Urinary bladder (tissue), 4 donors: ENCODE data around the gene PDE4C. TPM values are rescaled to one million over a fixed set of nuclear protein-coding genes. Genes with fewer than 3 reads are reported as not detected.

Experiments used
- DNase-seq: peaks from one replicate; pipeline ENCODE4 v3.0.0-alpha.2; 2015; ENCODE audit errors: extremely low spot score
- H3K27ac ChIP-seq: one replicate; pipeline ENCODE4 v1.5.1; 2013; ENCODE audit warnings: low read depth, mild to moderate bottlenecking, moderate library complexity
- H3K36me3 ChIP-seq: one replicate; pipeline ENCODE4 v1.6.1; 2013; ENCODE audit warnings: mild to moderate bottlenecking, moderate library complexity; ENCODE audit not compliant: insufficient read depth
- H3K4me1 ChIP-seq: one replicate; pipeline ENCODE4 v1.6.1; 2013; ENCODE audit warnings: mild to moderate bottlenecking, moderate library complexity; ENCODE audit not compliant: insufficient read depth
- H3K4me3 ChIP-seq: one replicate; pipeline ENCODE4 v1.5.1; 2013; ENCODE audit warnings: low read depth, low read length
- WGBS: extraction: QIAGEN DNeasy Blood & Tissue Kit; methylation state at CpG from one replicate; pipeline ENCODE4 v1.1.7; 2013; 5-methylcytosine and 5-hydroxymethylcytosine counted together
- polyA plus RNA-seq: library from polyadenylated mRNA; stranded (reverse); fragments of 200-250 nt; gene quantifications from one replicate; pipeline ENCODE4 v1.2.3, GENCODE V29; 2013
- total RNA-seq: library from RNA; depleted of rRNA; stranded (reverse); fragments of >200 nt; gene quantifications from one replicate; pipeline ENCODE4 v1.2.3, GENCODE V29; 2014
- donor health status: healthy with polysubstance abuse.
- donor health status: healthy.

PDE4C gene
- total RNA-seq, result 1.7 TPM
- 1.1 TPM for polyA plus RNA-seq

- H3K4me3 ChIP-seq, result no peak within 1 kb of the TSS
- no peak for DNase-seq
- WGBS, result 8% methylated on average over 51 of the region's 51 CpGs
Measured at GRCh38 chr19:18225702-18226468, at the start of gene PDE4C. PDE4C (minus strand) TSS chr19:18226438; CDS start chr19:18226415, 23 bp downstream.

GRCh38 chr19:18274781-18275356 lies 48.6 kb upstream of the PDE4C start:
- peaks cover 3% of the 10 kb centered on the region for H3K4me1 ChIP-seq
- H3K4me3 ChIP-seq, result no peak overlapping the region
- DNase-seq, result no peak
- H3K36me3 ChIP-seq, result no peaks in the 10 kb centered on the region
- H3K27ac ChIP-seq, result no peak overlapping the region
- 15% methylated on average over 13 of the region's 13 CpGs for WGBS

More at GRCh38 chr19:18225702-18226468, at the start of gene PDE4C:
- no peaks in the 10 kb centered on the region for H3K4me1 ChIP-seq
- H3K27ac ChIP-seq, result no peak within 1 kb of the TSS
- H3K36me3 ChIP-seq, result no peaks in the 10 kb centered on the region

DNA sequence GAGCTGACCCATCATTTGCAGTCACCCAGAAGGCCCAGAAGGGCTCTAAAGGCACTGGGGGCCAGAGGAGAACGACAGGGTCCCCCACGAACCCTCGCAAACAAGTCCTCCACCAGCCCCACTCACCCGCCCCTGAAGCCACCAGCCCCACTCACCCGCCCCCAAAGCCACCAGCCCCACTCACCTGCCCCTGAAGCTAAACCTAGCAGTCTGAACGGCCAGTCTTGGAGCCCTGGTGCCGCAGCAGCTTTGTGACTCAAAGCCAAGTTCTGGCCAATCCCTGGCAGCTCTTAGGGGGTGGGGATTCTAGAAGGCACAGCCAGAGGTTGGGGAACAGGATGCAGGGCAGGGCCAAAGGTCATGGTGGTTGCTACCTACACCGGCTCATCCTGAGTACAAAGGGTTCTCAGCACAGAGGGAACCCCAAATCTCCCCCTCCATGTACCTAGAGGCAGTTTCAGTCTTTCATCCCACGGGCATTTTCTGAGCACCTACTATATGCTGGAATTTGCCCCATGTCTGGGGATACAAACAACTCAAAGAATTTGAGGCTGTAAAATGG lies 48.1 kb upstream of the PDE4C start, which contains the start of gene IQCN:
IQCN (minus strand) TSS at position 234 of the 562 bp plus-strand sequence. CDS start 4,974 bp downstream, outside the sequence.
- WGBS, result 67% methylated on average over 9 of the region's 9 CpGs
- H3K27ac ChIP-seq, result no peak within 1 kb of the TSS
- H3K36me3 ChIP-seq, result no peaks in the 10 kb centered on the region
- peaks cover 3% of the 10 kb centered on the region for H3K4me1 ChIP-seq
- no peak for DNase-seq
- no peak within 1 kb of the TSS for H3K4me3 ChIP-seq

DNA sequence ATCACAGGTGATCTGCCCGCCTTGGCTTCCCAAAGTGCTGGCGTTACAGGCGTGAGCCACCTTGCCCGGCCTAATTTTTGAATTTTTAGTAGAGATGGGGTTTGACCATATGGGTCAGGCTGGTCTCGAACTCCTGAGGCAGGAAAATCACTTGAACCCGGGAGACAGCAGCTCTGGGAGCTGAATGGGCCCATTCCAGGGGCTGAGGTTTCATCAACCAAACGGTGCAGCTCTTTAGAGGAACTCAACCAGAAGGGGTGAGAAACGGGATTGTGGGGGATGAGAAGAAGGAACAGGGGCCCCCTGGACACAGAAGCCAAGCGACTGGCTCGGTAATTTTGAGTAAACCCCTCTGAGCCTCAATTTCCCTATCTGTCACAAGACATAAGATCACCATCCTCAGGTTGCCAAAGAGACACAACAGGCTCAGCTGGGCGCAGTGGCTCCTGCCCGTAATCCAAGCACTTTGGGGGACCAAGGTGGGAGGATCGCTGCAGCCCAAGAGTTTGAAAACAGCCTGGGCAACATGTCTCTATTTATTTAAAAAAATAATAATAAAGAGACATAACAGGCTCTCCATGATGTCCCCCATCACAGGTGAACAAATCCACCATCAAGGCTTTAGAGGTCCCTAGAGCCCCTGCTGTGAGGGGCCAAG lies 47.5 kb upstream of the PDE4C start:
- H3K4me1 ChIP-seq, result peaks cover 3% of the 10 kb centered on the region
- no peaks in the 10 kb centered on the region for H3K36me3 ChIP-seq
- 92% methylated on average over 13 of the region's 13 CpGs for WGBS
- H3K27ac ChIP-seq, result no peak overlapping the region
- H3K4me3 ChIP-seq, result no peak overlapping the region
- DNase-seq, result no peak

DNA sequence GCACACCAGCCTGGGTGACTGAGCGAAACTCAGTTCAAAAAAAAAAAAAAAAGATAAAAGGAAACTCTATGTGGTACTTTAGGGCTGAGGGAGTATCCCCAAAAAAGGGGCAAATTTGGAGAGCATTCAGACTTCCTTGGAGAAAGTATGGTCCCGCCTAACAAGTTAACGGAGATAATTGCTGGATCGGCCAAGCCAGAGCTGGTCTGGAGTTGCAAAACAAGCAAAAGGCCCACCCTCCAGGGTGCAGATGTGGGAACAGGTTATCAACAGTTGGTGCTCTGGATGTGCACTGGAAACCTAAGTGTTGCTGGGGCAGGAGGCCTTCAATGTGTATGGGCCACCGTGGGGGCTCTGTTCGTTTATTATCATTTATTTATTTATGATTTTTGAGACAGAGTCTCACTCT lies 45.2 kb upstream of the PDE4C start:
- DNase-seq, result no peak
- Histone ChIP-seq H3K27ac (no peak overlapping the region), H3K4me1 (peaks cover 2% of the 10 kb centered on the region), H3K36me3 (peaks cover 2% of the 10 kb centered on the region), H3K4me3 (no peak overlapping the region)
- WGBS, result 29% methylated on average over 6 of the region's 6 CpGs

GRCh38 chr19:18270326-18270725 lies 44.1 kb upstream of the PDE4C start:
- H3K36me3 ChIP-seq, result peaks cover 4% of the 10 kb centered on the region
- 88% methylated on average over 9 of the region's 9 CpGs for WGBS
- no peaks in the 10 kb centered on the region for H3K4me1 ChIP-seq
- H3K27ac ChIP-seq, result no peak overlapping the region
- no peak for DNase-seq
- H3K4me3 ChIP-seq, result no peak overlapping the region

DNA sequence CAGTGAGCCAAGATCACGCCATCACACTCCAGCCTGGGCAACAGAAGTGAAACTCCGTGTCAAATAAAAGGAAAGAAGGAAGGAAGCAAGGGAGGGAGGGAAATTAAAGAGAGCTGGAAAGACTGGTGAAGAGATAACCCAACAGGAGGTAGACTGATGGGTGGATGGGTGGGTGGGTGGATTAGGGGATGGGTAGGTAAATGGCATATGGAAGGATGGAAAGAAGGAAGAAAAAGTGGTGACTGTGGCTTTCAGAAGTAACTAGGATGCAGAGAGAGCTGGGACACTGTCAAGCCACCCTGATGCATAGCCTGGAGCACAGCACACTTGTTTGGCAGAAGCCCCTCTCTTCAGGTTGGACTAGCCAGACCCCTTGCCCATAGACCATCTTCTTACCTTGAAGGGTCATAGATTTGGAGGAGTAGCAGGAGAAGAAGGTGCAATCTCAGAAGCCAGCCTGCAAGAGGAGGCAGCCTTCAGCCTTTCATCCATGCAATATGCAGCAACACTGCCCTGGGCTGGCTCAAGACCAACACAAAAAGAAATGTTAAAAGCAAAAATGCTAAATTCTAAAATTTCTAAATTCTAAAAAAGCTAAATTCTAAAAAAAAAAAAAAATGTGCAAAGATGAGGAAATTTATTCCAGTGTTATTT lies 43.0 kb upstream of the PDE4C start:
- Histone ChIP-seq H3K36me3 (peaks cover 6% of the 10 kb centered on the region), H3K4me3 (no peak overlapping the region), H3K4me1 (no peaks in the 10 kb centered on the region), H3K27ac (no peak overlapping the region)
- DNase-seq, result no peak
- WGBS, result 77% methylated on average over 2 of the region's 2 CpGs

DNA sequence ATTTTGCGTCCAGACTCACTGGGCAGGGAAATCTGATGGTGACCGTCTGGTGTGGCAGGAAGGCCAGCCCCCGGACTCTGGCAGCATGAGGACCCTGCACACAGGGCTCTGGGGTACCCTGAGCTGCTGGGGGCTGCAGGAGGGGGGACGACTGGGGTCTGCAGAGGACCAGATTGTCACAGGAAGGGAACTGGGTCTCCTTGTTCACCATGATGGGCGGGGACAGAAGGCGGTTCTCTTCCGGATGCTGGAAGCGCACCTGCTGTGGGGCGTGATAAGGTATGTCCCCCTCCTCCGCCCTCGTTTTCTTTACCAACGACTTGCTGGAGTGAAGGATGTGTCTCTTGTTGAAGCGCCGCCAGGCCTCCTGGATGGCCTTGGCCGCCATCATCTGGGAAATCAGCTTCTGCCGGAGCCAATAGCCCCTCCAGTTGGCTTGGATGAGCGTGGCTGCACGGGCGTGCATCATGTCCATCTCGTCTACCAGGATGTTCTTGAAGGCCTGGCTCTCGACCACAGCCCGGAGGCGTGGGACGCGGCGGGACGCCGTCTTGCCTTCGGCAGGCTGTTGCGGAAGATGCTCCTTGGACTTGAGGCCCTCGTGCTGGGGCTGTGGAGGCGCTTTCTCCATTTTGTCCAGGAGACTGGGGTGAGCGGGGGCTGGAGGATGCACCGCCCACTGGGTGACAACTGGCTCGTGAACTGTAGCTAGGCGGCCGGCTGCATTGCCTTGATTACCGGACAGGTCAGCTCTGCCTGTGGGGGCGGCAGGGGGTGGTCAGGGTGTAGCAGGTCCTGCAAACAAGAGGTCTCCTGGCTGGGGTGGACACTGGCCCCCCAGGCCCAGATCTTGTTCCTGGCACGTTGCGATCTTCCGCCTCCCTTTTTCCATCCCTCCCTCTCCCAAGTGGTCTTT lies 40.8 kb upstream of the PDE4C start:
- DNase-seq, result no peak
- Histone ChIP-seq H3K4me3 (no peak overlapping the region), H3K4me1 (no peaks in the 10 kb centered on the region), H3K36me3 (peaks cover 6% of the 10 kb centered on the region), H3K27ac (no peak overlapping the region)
- 91% methylated on average over 42 of the region's 42 CpGs for WGBS

- H3K36me3 ChIP-seq, result peaks cover 6% of the 10 kb centered on the region
- no peak overlapping the region for H3K27ac ChIP-seq
- no peak overlapping the region for H3K4me3 ChIP-seq
- no peak for DNase-seq
- 93% methylated on average over 7 of the region's 7 CpGs for WGBS
- H3K4me1 ChIP-seq, result no peaks in the 10 kb centered on the region
Measured at GRCh38 chr19:18265582-18265981, 39.3 kb upstream of the PDE4C start.

DNA sequence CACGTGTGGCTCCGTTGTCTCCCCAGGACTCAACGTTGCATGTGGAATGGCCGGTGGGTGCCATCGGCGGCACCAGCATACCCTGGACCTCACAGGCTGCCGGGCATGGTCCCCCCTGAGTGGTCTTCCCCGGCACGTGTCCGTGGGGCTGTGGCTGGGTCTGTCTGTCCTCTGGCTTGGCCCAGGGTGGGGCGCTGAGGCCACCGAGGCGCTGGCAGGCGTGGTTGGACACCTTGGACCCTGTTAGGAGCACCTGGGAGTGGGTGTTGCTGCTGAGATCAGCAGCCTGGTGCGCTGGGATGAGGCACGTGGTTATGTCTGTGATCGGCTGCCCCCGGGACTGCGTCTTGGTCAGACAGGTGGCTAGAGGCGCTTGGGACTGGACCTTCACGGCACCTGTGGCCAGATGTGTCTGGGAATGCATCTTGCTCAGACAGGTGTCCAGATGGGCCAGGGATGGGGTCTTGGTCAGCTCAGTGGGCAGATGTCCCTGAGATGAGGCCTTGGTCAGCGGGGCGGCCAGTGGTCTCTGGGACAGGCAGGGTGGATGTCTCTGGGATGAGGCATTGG lies 38.8 kb upstream of the PDE4C start:
- Histone ChIP-seq H3K4me3 (no peak overlapping the region), H3K36me3 (peaks cover 6% of the 10 kb centered on the region), H3K4me1 (no peaks in the 10 kb centered on the region), H3K27ac (no peak overlapping the region)
- whole genome bisulfite sequencing, result 95% methylated on average over 23 of the region's 23 CpGs
- DNase-seq, result no peak

GRCh38 chr19:18264137-18264854 lies 38.1 kb upstream of the PDE4C start:
- Histone ChIP-seq H3K4me3 (no peak overlapping the region), H3K27ac (no peak overlapping the region), H3K4me1 (no peaks in the 10 kb centered on the region), H3K36me3 (peaks cover 6% of the 10 kb centered on the region)
- DNase-seq, result no peak
- WGBS, result 93% methylated on average over 23 of the region's 23 CpGs
